DOHH2 (cell line): ENCODE results near the gene ADAMTS18.

Experiments used
- EZH2phosphoT487 ChIP-seq: fragments of 200-600 bp; sonication (generic); IDR thresholded peaks from 2 replicates; pipeline ENCODE4 v1.6.1; 2017; ENCODE audit warnings: borderline replicate concordance, mild to moderate bottlenecking, antibody characterized with exemption, low read length, moderate library complexity, mixed read lengths
- TF ChIP-seq, protein P1 (sequence below): fragments of 200-600 bp; sonication (generic); IDR thresholded peaks from one replicate; pipeline ENCODE4 v1.5.1; 2014; ENCODE audit warnings: antibody characterized with exemption, mild to moderate bottlenecking, low read depth, low read length; ENCODE audit not compliant: poor library complexity, severe bottlenecking

- TF ChIP-seq, protein P1, sequence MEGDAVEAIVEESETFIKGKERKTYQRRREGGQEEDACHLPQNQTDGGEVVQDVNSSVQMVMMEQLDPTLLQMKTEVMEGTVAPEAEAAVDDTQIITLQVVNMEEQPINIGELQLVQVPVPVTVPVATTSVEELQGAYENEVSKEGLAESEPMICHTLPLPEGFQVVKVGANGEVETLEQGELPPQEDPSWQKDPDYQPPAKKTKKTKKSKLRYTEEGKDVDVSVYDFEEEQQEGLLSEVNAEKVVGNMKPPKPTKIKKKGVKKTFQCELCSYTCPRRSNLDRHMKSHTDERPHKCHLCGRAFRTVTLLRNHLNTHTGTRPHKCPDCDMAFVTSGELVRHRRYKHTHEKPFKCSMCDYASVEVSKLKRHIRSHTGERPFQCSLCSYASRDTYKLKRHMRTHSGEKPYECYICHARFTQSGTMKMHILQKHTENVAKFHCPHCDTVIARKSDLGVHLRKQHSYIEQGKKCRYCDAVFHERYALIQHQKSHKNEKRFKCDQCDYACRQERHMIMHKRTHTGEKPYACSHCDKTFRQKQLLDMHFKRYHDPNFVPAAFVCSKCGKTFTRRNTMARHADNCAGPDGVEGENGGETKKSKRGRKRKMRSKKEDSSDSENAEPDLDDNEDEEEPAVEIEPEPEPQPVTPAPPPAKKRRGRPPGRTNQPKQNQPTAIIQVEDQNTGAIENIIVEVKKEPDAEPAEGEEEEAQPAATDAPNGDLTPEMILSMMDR: no peak
- TF ChIP-seq EZH2phosphoT487: no peak
Observed at GRCh38 chr16:77298418-77299360, 136.1 kb downstream of the ADAMTS18 start.
